Measurements from ENCODE around the gene PIWIL4. TPM values are rescaled to one million over a fixed set of nuclear protein-coding genes. Genes with fewer than 3 reads are reported as not detected.

Gene PIWIL4
- polyA plus RNA-seq, 1 of the 3 experiments (the other 2 are of a cell fraction), result 1.7 TPM

DNA sequence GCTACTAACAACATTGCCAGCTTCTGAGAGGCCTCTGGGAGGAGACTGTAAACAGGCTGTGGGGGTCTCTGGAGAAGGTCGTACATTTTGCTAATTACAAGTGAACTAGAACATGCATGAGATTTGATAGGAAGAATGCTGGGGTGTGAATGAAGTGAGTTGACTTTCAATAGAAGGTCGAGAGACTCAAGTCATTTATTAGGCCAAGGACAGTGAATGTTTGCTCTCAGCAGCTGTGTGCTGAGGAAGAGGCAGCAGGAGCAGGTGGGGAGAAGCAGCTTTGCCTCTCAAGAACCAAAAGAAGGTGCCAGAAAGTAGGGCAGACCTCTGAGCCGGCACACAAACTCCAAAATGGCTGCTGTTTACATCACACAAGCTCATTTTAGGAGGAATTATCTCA lies 91.7 kb downstream of the PIWIL4 start:
- no peaks in the 10 kb centered on the region for H3K9me2 ChIP-seq
- no peak overlapping the region for H2AFZ ChIP-seq (ENCODE audit: low read depth)
- H3K27me3 ChIP-seq (ENCODE audit: insufficient read depth), result no peaks in the 10 kb centered on the region; the same call in 1 of the 2 replicates
- no peak overlapping the region for H3K27ac ChIP-seq (ENCODE audit: low read depth in 2 of 2, low read length in 1 of 2)
- H3K9me3 ChIP-seq, result no peaks in the 10 kb centered on the region
- WGBS (ENCODE audit: low lambda C conversion rate), result 32% methylated on average over 3 of the region's 3 CpGs
- H3K9ac ChIP-seq, result no peak overlapping the region
- POLR2A ChIA-PET, result no interaction called here
- DNase-seq, result no peak
- no peaks in the 10 kb centered on the region for H4K20me1 ChIP-seq (ENCODE audit: insufficient read depth)
- H3K79me2 ChIP-seq (ENCODE audit: insufficient read depth), result no peaks in the 10 kb centered on the region
- no peaks in the 10 kb centered on the region; a peak in 1 of 4 replicates for H3K4me1 ChIP-seq (ENCODE audit: control insufficient read depth in 1 of 2, insufficient read depth in 2 of 2, low read depth in 1 of 2, low read length in 1 of 2)
- H3F3A ChIP-seq (replicated peaks; ENCODE audit: insufficient read depth), result no peaks in the 10 kb centered on the region
- no peaks in the 10 kb centered on the region for H3K36me3 ChIP-seq (replicated peaks in 1 of 2; ENCODE audit: control insufficient read depth in 1 of 2, insufficient read depth in 2 of 2, low read length in 1 of 2)
- TF ChIP-seq, protein P1, sequence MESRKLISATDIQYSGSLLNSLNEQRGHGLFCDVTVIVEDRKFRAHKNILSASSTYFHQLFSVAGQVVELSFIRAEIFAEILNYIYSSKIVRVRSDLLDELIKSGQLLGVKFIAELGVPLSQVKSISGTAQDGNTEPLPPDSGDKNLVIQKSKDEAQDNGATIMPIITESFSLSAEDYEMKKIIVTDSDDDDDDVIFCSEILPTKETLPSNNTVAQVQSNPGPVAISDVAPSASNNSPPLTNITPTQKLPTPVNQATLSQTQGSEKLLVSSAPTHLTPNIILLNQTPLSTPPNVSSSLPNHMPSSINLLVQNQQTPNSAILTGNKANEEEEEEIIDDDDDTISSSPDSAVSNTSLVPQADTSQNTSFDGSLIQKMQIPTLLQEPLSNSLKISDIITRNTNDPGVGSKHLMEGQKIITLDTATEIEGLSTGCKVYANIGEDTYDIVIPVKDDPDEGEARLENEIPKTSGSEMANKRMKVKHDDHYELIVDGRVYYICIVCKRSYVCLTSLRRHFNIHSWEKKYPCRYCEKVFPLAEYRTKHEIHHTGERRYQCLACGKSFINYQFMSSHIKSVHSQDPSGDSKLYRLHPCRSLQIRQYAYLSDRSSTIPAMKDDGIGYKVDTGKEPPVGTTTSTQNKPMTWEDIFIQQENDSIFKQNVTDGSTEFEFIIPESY (IDR thresholded peaks at IDR 0.05; ENCODE audit: borderline replicate concordance, low read depth), result no peak
- TF ChIP-seq MXI1 (IDR thresholded peaks at IDR 0.05; ENCODE audit: low read depth, low read length) (no peak), EP300 (IDR thresholded peaks at IDR 0.05; ENCODE audit: borderline replicate concordance in 1 of 2, low read depth in 1 of 2, low read length in 1 of 2) (no peak), RXRA (IDR thresholded peaks at IDR 0.05; ENCODE audit: borderline replicate concordance, low read depth) (no peak), TAF1 (IDR thresholded peaks at IDR 0.05; ENCODE audit: borderline replicate concordance, low read depth, low read length) (no peak), FOXM1 (IDR thresholded peaks at IDR 0.05; ENCODE audit: low read depth) (no peak), GATA2 (CRISPR knock-in tag; IDR thresholded peaks at IDR 0.05) (no peak)
- TF ChIP-seq, protein P2, sequence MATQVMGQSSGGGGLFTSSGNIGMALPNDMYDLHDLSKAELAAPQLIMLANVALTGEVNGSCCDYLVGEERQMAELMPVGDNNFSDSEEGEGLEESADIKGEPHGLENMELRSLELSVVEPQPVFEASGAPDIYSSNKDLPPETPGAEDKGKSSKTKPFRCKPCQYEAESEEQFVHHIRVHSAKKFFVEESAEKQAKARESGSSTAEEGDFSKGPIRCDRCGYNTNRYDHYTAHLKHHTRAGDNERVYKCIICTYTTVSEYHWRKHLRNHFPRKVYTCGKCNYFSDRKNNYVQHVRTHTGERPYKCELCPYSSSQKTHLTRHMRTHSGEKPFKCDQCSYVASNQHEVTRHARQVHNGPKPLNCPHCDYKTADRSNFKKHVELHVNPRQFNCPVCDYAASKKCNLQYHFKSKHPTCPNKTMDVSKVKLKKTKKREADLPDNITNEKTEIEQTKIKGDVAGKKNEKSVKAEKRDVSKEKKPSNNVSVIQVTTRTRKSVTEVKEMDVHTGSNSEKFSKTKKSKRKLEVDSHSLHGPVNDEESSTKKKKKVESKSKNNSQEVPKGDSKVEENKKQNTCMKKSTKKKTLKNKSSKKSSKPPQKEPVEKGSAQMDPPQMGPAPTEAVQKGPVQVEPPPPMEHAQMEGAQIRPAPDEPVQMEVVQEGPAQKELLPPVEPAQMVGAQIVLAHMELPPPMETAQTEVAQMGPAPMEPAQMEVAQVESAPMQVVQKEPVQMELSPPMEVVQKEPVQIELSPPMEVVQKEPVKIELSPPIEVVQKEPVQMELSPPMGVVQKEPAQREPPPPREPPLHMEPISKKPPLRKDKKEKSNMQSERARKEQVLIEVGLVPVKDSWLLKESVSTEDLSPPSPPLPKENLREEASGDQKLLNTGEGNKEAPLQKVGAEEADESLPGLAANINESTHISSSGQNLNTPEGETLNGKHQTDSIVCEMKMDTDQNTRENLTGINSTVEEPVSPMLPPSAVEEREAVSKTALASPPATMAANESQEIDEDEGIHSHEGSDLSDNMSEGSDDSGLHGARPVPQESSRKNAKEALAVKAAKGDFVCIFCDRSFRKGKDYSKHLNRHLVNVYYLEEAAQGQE (IDR thresholded peaks at IDR 0.05; ENCODE audit: low read depth, low read length), result no peak
- TF ChIP-seq, protein P3, sequence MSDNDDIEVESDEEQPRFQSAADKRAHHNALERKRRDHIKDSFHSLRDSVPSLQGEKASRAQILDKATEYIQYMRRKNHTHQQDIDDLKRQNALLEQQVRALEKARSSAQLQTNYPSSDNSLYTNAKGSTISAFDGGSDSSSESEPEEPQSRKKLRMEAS (IDR thresholded peaks at IDR 0.05; ENCODE audit: low read depth), result no peak
- TF ChIP-seq, protein P4, sequence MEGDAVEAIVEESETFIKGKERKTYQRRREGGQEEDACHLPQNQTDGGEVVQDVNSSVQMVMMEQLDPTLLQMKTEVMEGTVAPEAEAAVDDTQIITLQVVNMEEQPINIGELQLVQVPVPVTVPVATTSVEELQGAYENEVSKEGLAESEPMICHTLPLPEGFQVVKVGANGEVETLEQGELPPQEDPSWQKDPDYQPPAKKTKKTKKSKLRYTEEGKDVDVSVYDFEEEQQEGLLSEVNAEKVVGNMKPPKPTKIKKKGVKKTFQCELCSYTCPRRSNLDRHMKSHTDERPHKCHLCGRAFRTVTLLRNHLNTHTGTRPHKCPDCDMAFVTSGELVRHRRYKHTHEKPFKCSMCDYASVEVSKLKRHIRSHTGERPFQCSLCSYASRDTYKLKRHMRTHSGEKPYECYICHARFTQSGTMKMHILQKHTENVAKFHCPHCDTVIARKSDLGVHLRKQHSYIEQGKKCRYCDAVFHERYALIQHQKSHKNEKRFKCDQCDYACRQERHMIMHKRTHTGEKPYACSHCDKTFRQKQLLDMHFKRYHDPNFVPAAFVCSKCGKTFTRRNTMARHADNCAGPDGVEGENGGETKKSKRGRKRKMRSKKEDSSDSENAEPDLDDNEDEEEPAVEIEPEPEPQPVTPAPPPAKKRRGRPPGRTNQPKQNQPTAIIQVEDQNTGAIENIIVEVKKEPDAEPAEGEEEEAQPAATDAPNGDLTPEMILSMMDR (IDR thresholded peaks at IDR 0.05), result no peak
- CTCF ChIA-PET, result interaction anchor here (1.0 kb wide), 1 partner anchor 36 kb away, joined by 3 read pairs; no protein-coding TSS in a partner anchor
- no peak overlapping the region for H3K4me3 ChIP-seq (ENCODE audit: low read depth in 2 of 2, low read length in 1 of 2)
- H3K4me2 ChIP-seq, result no peak overlapping the region

All from SK-N-SH (cell line).